OCI-LY7 (cell line): ENCODE measurements around the gene TUG1. TPM values are rescaled to one million over a fixed set of nuclear protein-coding genes. Genes with fewer than 3 reads are reported as not detected.

Source experiments
- BruUV-seq: library from RNA; stranded (reverse); fragments of 400-500 nt; replicated peaks from 2 replicates; lab custom pipeline; 2021; lab: Mats Ljungman, UMichigan
- CTCF ChIA-PET: fragments of 300-600 bp; sonication (Branson Sonifier 250); formaldehyde crosslinking; loops from one replicate; lab custom pipeline; 2022; ENCODE audit warnings: antibody characterized with exemption; ENCODE audit not compliant: unreplicated experiment; lab: Charles Lee
- POLR2A ChIA-PET: fragments of 300-600 bp; sonication (Branson Sonifier 250); formaldehyde crosslinking; loops from one replicate; lab custom pipeline; 2022; ENCODE audit warnings: antibody characterized with exemption; lab: Charles Lee
- DNase-seq: peaks from one replicate; pipeline ENCODE4 v3.0.0-alpha.2; 2015; ENCODE audit warnings: low spot score
- H2AFZ ChIP-seq: fragments of 200-600 bp; sonication (generic), shearing (Covaris generic); 2 replicates; pipeline ENCODE4 v1.6.1; 2014; ENCODE audit warnings: mild to moderate bottlenecking, antibody characterized with exemption, low read length, moderate library complexity
- H3K27ac ChIP-seq: fragments of 200-600 bp; sonication (generic); 2 replicates; pipeline ENCODE4 v1.5.1; 2014; ENCODE audit warnings: mixed run types, low read depth, mild to moderate bottlenecking, moderate library complexity, low read length, inconsistent platforms; ENCODE audit not compliant: poor library complexity, severe bottlenecking
- H3K36me3 ChIP-seq: fragments of 200-600 bp; sonication (generic); 2 replicates; pipeline ENCODE4 v1.6.1; 2014; ENCODE audit warnings: mild to moderate bottlenecking, antibody characterized with exemption, low read length, moderate library complexity, mixed read lengths; ENCODE audit not compliant: insufficient read depth
- H3K4me1 ChIP-seq: fragments of 200-600 bp; sonication (generic); 2 replicates; pipeline ENCODE4 v1.5.1; 2014; ENCODE audit warnings: mild to moderate bottlenecking, low read length; ENCODE audit not compliant: insufficient read depth, poor library complexity, severe bottlenecking
- H3K4me2 ChIP-seq: fragments of 200-600 bp; sonication (generic); 2 replicates; pipeline ENCODE4 v1.6.1; 2014; ENCODE audit warnings: mild to moderate bottlenecking, low read length
- H3K4me3 ChIP-seq: fragments of 200-600 bp; sonication (generic); 2 replicates; pipeline ENCODE4 v1.5.1; 2014; ENCODE audit warnings: mild to moderate bottlenecking, low read depth, low read length; ENCODE audit not compliant: poor library complexity, severe bottlenecking
- H3K79me2 ChIP-seq: fragments of 200-600 bp; sonication (generic); 2 replicates; pipeline ENCODE4 v1.6.1; 2016; ENCODE audit warnings: low read depth, mild to moderate bottlenecking, low read length, moderate library complexity, mixed read lengths; ENCODE audit not compliant: insufficient read depth
- H3K9me2 ChIP-seq: fragments of 200-600 bp; sonication (generic); 2 replicates; pipeline ENCODE4 v1.6.1; 2016; ENCODE audit warnings: mild to moderate bottlenecking, low read length, mixed read lengths; ENCODE audit not compliant: insufficient read depth
- H3K9me3 ChIP-seq: fragments of 200-600 bp; sonication (generic); 2 replicates; pipeline ENCODE4 v1.6.1; 2014; ENCODE audit warnings: mild to moderate bottlenecking, mixed run types, low read length, mixed read lengths
- H4K20me1 ChIP-seq: fragments of 200-600 bp; sonication (generic); 2 replicates; pipeline ENCODE4 v1.6.1; 2014; ENCODE audit warnings: mild to moderate bottlenecking, antibody characterized with exemption, low read length, moderate library complexity, mixed read lengths; ENCODE audit not compliant: insufficient read depth
- CTCF ChIP-seq: fragments of 200-600 bp; sonication (generic); conservative IDR thresholded peaks from 2 replicates; pipeline ENCODE4 v1.5.1; 2014; ENCODE audit warnings: mild to moderate bottlenecking, antibody characterized with exemption, low read length, moderate library complexity, mixed read lengths
- EZH2phosphoT487 ChIP-seq: fragments of 200-600 bp; sonication (generic); IDR thresholded peaks from 2 replicates; pipeline ENCODE4 v1.6.1; 2018; ENCODE audit warnings: low read depth, borderline replicate concordance, mild to moderate bottlenecking, mixed run types, antibody characterized with exemption, low read length, moderate library complexity, mixed read lengths
- intact Hi-C: fragments of 100-400 bp; cut with micrococcal nuclease; formaldehyde crosslinking; loops from one replicate; pipeline ENCODE4 v1.10.0; 2022; ENCODE audit not compliant: unreplicated experiment
- total RNA-seq, 2 experiments: library from RNA; depleted of rRNA in 1 of 2; stranded (reverse); fragments of >200 nt in 1 of 2; shearing (Covaris generic) in 1 of 2; gene quantifications; 2 replicates each; pipeline ENCODE4 v1.2.3, GENCODE V29; 2014 to 2022

TUG1 gene
- total RNA-seq, 2 experiments from 2014 or later = 70.3 to 109 TPM

- H3K27ac ChIP-seq = no peak overlapping the region
- H3K36me3 ChIP-seq = no peaks in the 10 kb centered on the region
- H3K4me1 ChIP-seq = no peaks in the 10 kb centered on the region
- no peaks in the 10 kb centered on the region for H4K20me1 ChIP-seq
- ChIA-PET CTCF (no interaction called here), POLR2A (no interaction called here)
- no peak overlapping the region for H3K4me2 ChIP-seq
- intact Hi-C loops = no loop called here
- no peak overlapping the region for H3K4me3 ChIP-seq
- no peaks in the 10 kb centered on the region for H3K9me3 ChIP-seq
- no peaks in the 10 kb centered on the region for H3K79me2 ChIP-seq
- no peak for TF ChIP-seq EZH2phosphoT487
- TF ChIP-seq CTCF = no peak
- DNase-seq = no peak
- H2AFZ ChIP-seq = no peak overlapping the region
- no TSS peak for BruUV-seq
- no peaks in the 10 kb centered on the region for H3K9me2 ChIP-seq
Measured at GRCh38 chr22:30990690-30991089, 21.6 kb downstream of the TUG1 start.

GRCh38 chr22:30992565-30992964 lies 23.5 kb downstream of the TUG1 start:
- H3K79me2 ChIP-seq = no peaks in the 10 kb centered on the region
- ChIA-PET POLR2A (interaction anchor here (0.7 kb wide), 1 partner anchor 94 kb away, joined by 3 read pairs; no protein-coding TSS in a partner anchor), CTCF (no interaction called here)
- H3K27ac ChIP-seq = no peak overlapping the region
- H3K4me2 ChIP-seq = no peak overlapping the region
- no peak overlapping the region for H2AFZ ChIP-seq
- no peak overlapping the region for H3K4me3 ChIP-seq
- H3K9me2 ChIP-seq = no peaks in the 10 kb centered on the region
- intact Hi-C loops = no loop called here
- TF ChIP-seq CTCF (no peak), EZH2phosphoT487 (no peak)
- BruUV-seq = no TSS peak
- H3K4me1 ChIP-seq = no peaks in the 10 kb centered on the region
- no peaks in the 10 kb centered on the region for H4K20me1 ChIP-seq
- no peak for DNase-seq
- H3K36me3 ChIP-seq = no peaks in the 10 kb centered on the region
- H3K9me3 ChIP-seq = no peaks in the 10 kb centered on the region

- no peak overlapping the region for H2AFZ ChIP-seq
- no peaks in the 10 kb centered on the region for H3K9me3 ChIP-seq
- no peaks in the 10 kb centered on the region for H3K36me3 ChIP-seq
- intact Hi-C loops = no loop called here
- H4K20me1 ChIP-seq = no peaks in the 10 kb centered on the region
- H3K9me2 ChIP-seq = no peaks in the 10 kb centered on the region
- CTCF ChIA-PET = no interaction called here
- H3K4me2 ChIP-seq = no peak overlapping the region
- no peaks in the 10 kb centered on the region for H3K79me2 ChIP-seq
- no peak overlapping the region for H3K4me3 ChIP-seq
- DNase-seq = peak; percentile 13
- TF ChIP-seq EZH2phosphoT487 (no peak), CTCF (no peak)
- BruUV-seq = no TSS peak
- POLR2A ChIA-PET = no interaction called here
- no peaks in the 10 kb centered on the region for H3K4me1 ChIP-seq
- no peak overlapping the region for H3K27ac ChIP-seq
Measured at GRCh38 chr22:30994960-30995359, 25.9 kb downstream of the TUG1 start.
